Stimulated activated CD4-positive, alpha-beta T cell treated with anti-CD3 and anti-CD28 coated beads, Interleukin-1b, Interleukin-23, amount 100 ng/mL, for 48 hours (primary cell): ENCODE measurements around the gene RPS16.
A peak's percentile ranks its signal among the peaks of the same experiment; 100 is the strongest.

Experiments used
- DNase-seq: peaks from one replicate; pipeline ENCODE4 v3.0.0-alpha.2; 2020

Gene RPS16

GRCh38 chr19:39448271-39448670, 12.5 kb upstream of the RPS16 start:
- DNase-seq = no peak

GRCh38 chr19:39446365-39447084, 10.8 kb upstream of the RPS16 start:
- DNase-seq = no peak

- peak; percentile 99 for DNase-seq
Observed at GRCh38 chr19:39445196-39446111, 9.7 kb upstream of the RPS16 start, which contains the start of gene SUPT5H. Gene SUPT5H, plus strand, starts transcription at chr19:39445582. Its CDS starts 309 bp downstream, at chr19:39445891.

- no peak for DNase-seq
Observed at GRCh38 chr19:39444598-39445195, 8.9 kb upstream of the RPS16 start.

- DNase-seq = no peak
Observed at GRCh38 chr19:39438270-39438934, 2.7 kb upstream of the RPS16 start.

GRCh38 chr19:39436350-39436716, 584 bp upstream of the RPS16 start:
- DNase-seq = no peak

- DNase-seq = no peak
Observed at GRCh38 chr19:39434123-39435076, 1.3 kb downstream of the RPS16 start.

GRCh38 chr19:39433480-39434079, 2.2 kb downstream of the RPS16 start:
- DNase-seq = no peak

- DNase-seq = no peak
Observed at GRCh38 chr19:39432677-39433025, 3.1 kb downstream of the RPS16 start.

- DNase-seq = peak; percentile 83
Observed at GRCh38 chr19:39430675-39431593, 4.8 kb downstream of the RPS16 start.

GRCh38 chr19:39428283-39429112, 7.3 kb downstream of the RPS16 start:
- no peak for DNase-seq

- no peak for DNase-seq
Observed at GRCh38 chr19:39427707-39428106, 8.0 kb downstream of the RPS16 start.

- no peak for DNase-seq
Observed at GRCh38 chr19:39426170-39426569, 9.6 kb downstream of the RPS16 start.

- no peak for DNase-seq
Observed at GRCh38 chr19:39425744-39426143, 10.0 kb downstream of the RPS16 start.

- no peak for DNase-seq
Observed at GRCh38 chr19:39424934-39425333, 10.8 kb downstream of the RPS16 start.

GRCh38 chr19:39423258-39424086, 12.3 kb downstream of the RPS16 start:
- DNase-seq = no peak

- DNase-seq = no peak
Observed at GRCh38 chr19:39422020-39422419, 13.7 kb downstream of the RPS16 start.

- no peak for DNase-seq
Observed at GRCh38 chr19:39420769-39421168, 15.0 kb downstream of the RPS16 start.

GRCh38 chr19:39419003-39419402, 16.7 kb downstream of the RPS16 start:
- no peak for DNase-seq
